HEK293 (cell line): Measurements from ENCODE around the gene PYDC2.

Source experiments
- CTCF ChIA-PET: fragments of 350-600 bp; formaldehyde crosslinking; extraction: SDS; loops from one replicate; lab custom pipeline; 2021; ENCODE audit warnings: antibody characterized with exemption; lab: Yijun Ruan, JAX
- POLR2A ChIA-PET: fragments of 300-600 bp; formaldehyde crosslinking; extraction: SDS; loops from one replicate; lab custom pipeline; 2020; ENCODE audit warnings: antibody characterized with exemption, inconsistent platforms; lab: Yijun Ruan, JAX
- H3K27ac ChIP-seq: fragments of 200-500 bp; sonication (Bioruptor generic); 2 replicates; pipeline ENCODE4 v1.5.1; 2014; ENCODE audit warnings: low read depth, low read length, control low read depth, inconsistent platforms; ENCODE audit errors: extremely low read depth
- H3K36me3 ChIP-seq, 2 experiments: fragments of 200-500 bp in 1 of 2; sonication (Bioruptor generic) in 1 of 2; 1 replicate in 1 of 2; 2 replicates in 1 of 2; pipeline ENCODE4 v1.5.1; 2014 to 2017; ENCODE audit warnings: inconsistent platforms in 2 of 2, low read length in 2 of 2; ENCODE audit not compliant: control insufficient read depth in 2 of 2, insufficient read depth in 1 of 2
- H3K4me1 ChIP-seq: fragments of 200-500 bp; sonication (Bioruptor generic); 2 replicates; pipeline ENCODE4 v1.5.1; 2014; ENCODE audit warnings: mild to moderate bottlenecking, low read length, inconsistent platforms; ENCODE audit not compliant: control insufficient read depth, insufficient read depth
- H3K4me3 ChIP-seq: 2 replicates; pipeline ENCODE4 v1.5.1; 2011; ENCODE audit warnings: low read depth, mild to moderate bottlenecking, control low read depth, low read length, moderate library complexity
- H3K9me3 ChIP-seq: fragments of 200-500 bp; sonication (Bioruptor generic); 2 replicates; pipeline ENCODE4 v1.5.1; 2014; ENCODE audit warnings: low read depth, low read length, inconsistent platforms; ENCODE audit not compliant: control insufficient read depth, insufficient read depth
- ZBTB20 ChIP-seq: fragments of 450-650 bp; formaldehyde crosslinking; IDR thresholded peaks from 2 replicates; pipeline ENCODE4 v1.5.1; 2016; ENCODE audit warnings: missing biosample characterization, missing genetic modification characterization
- ZNF157 ChIP-seq: fragments of 450-650 bp; formaldehyde crosslinking; IDR thresholded peaks from 2 replicates; pipeline ENCODE4 v1.5.1; 2016; ENCODE audit warnings: missing biosample characterization, missing genetic modification characterization
- ZNF16 ChIP-seq: fragments of 450-650 bp; formaldehyde crosslinking; IDR thresholded peaks from 2 replicates; pipeline ENCODE4 v1.5.1; 2016; ENCODE audit warnings: low read depth, missing biosample characterization, missing genetic modification characterization
- ZNF184 ChIP-seq: fragments of 450-650 bp; IDR thresholded peaks from 2 replicates; pipeline ENCODE4 v1.5.1; 2018; ENCODE audit warnings: missing biosample characterization, mild to moderate bottlenecking, missing genetic modification characterization
- ZNF571 ChIP-seq: fragments of 450-650 bp; formaldehyde crosslinking; IDR thresholded peaks from 2 replicates; pipeline ENCODE4 v1.5.0; 2017; ENCODE audit warnings: missing biosample characterization, missing genetic modification characterization
- ZNF654 ChIP-seq: fragments of 450-650 bp; formaldehyde crosslinking; IDR thresholded peaks from 2 replicates; pipeline ENCODE4 v1.5.1; 2016; ENCODE audit warnings: low read depth, missing biosample characterization, missing genetic modification characterization
- TF ChIP-seq, protein P1 (sequence below): fragments of 450-650 bp; formaldehyde crosslinking; IDR thresholded peaks from 2 replicates; pipeline ENCODE4 v1.5.1; 2016; ENCODE audit warnings: missing biosample characterization, missing genetic modification characterization, borderline replicate concordance
- TF ChIP-seq, protein P2 (sequence below): fragments of 450-650 bp; formaldehyde crosslinking; IDR thresholded peaks from 2 replicates; pipeline ENCODE4 v1.5.1; 2016; ENCODE audit warnings: missing biosample characterization, missing genetic modification characterization
- TF ChIP-seq, protein P3 (sequence below): fragments of 450-650 bp; formaldehyde crosslinking; IDR thresholded peaks from 2 replicates; pipeline ENCODE4 v1.5.1; 2016; ENCODE audit warnings: missing biosample characterization, missing genetic modification characterization
- TF ChIP-seq, protein P4 (sequence below): fragments of 450-650 bp; formaldehyde crosslinking; IDR thresholded peaks from 2 replicates; pipeline ENCODE4 v1.5.1; 2016; ENCODE audit warnings: missing biosample characterization, missing genetic modification characterization
- TF ChIP-seq, protein P5 (sequence below): fragments of 450-650 bp; formaldehyde crosslinking; conservative IDR thresholded peaks from 2 replicates; pipeline ENCODE4 v1.5.1; 2016; ENCODE audit warnings: low read depth, missing biosample characterization, missing genetic modification characterization
- TF ChIP-seq, protein P6 (sequence below): sonication (generic); formaldehyde crosslinking; IDR thresholded peaks from 2 replicates; pipeline ENCODE4 v1.8.1; 2022; ENCODE audit warnings: mild to moderate bottlenecking, moderate library complexity, missing genetic modification reagents

Gene PYDC2

DNA sequence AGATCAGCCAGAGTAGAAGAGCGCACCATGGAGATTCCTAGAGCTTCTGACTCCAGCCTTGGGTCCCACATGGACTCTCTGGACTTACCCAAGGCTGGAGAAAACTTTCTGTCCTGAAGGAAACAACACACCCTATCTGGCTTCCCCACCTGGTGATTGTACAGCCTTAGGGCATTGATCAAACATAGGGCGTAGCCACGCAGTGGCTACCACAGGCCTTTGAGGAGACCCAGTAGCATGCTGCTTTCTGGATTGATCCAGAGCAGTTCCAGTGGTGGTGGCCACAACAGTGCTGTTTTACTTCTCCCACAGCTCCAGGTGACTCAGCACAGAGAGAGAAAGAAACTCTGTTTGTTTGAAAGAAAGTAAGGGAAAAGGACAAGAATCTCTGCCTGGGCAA, 23.5 kb downstream of the PYDC2 start:
- no peaks in the 10 kb centered on the region for H3K36me3 ChIP-seq
- POLR2A ChIA-PET, result no interaction called here
- CTCF ChIA-PET, result no interaction called here
- TF ChIP-seq, protein P1, sequence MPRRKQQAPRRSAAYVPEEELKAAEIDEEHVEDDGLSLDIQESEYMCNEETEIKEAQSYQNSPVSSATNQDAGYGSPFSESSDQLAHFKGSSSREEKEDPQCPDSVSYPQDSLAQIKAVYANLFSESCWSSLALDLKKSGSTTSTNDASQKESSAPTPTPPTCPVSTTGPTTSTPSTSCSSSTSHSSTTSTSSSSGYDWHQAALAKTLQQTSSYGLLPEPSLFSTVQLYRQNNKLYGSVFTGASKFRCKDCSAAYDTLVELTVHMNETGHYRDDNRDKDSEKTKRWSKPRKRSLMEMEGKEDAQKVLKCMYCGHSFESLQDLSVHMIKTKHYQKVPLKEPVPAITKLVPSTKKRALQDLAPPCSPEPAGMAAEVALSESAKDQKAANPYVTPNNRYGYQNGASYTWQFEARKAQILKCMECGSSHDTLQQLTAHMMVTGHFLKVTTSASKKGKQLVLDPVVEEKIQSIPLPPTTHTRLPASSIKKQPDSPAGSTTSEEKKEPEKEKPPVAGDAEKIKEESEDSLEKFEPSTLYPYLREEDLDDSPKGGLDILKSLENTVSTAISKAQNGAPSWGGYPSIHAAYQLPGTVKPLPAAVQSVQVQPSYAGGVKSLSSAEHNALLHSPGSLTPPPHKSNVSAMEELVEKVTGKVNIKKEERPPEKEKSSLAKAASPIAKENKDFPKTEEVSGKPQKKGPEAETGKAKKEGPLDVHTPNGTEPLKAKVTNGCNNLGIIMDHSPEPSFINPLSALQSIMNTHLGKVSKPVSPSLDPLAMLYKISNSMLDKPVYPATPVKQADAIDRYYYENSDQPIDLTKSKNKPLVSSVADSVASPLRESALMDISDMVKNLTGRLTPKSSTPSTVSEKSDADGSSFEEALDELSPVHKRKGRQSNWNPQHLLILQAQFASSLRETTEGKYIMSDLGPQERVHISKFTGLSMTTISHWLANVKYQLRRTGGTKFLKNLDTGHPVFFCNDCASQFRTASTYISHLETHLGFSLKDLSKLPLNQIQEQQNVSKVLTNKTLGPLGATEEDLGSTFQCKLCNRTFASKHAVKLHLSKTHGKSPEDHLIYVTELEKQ, result no peak
- TF ChIP-seq ZNF184, result no peak
- TF ChIP-seq, protein P2, sequence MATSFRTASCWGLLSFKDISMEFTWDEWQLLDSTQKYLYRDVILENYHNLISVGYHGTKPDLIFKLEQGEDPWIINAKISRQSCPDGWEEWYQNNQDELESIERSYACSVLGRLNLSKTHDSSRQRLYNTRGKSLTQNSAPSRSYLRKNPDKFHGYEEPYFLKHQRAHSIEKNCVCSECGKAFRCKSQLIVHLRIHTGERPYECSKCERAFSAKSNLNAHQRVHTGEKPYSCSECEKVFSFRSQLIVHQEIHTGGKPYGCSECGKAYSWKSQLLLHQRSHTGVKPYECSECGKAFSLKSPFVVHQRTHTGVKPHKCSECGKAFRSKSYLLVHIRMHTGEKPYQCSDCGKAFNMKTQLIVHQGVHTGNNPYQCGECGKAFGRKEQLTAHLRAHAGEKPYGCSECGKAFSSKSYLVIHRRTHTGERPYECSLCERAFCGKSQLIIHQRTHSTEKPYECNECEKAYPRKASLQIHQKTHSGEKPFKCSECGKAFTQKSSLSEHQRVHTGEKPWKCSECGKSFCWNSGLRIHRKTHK (tag by site-specific recombination), result no peak
- TF ChIP-seq, protein P3, sequence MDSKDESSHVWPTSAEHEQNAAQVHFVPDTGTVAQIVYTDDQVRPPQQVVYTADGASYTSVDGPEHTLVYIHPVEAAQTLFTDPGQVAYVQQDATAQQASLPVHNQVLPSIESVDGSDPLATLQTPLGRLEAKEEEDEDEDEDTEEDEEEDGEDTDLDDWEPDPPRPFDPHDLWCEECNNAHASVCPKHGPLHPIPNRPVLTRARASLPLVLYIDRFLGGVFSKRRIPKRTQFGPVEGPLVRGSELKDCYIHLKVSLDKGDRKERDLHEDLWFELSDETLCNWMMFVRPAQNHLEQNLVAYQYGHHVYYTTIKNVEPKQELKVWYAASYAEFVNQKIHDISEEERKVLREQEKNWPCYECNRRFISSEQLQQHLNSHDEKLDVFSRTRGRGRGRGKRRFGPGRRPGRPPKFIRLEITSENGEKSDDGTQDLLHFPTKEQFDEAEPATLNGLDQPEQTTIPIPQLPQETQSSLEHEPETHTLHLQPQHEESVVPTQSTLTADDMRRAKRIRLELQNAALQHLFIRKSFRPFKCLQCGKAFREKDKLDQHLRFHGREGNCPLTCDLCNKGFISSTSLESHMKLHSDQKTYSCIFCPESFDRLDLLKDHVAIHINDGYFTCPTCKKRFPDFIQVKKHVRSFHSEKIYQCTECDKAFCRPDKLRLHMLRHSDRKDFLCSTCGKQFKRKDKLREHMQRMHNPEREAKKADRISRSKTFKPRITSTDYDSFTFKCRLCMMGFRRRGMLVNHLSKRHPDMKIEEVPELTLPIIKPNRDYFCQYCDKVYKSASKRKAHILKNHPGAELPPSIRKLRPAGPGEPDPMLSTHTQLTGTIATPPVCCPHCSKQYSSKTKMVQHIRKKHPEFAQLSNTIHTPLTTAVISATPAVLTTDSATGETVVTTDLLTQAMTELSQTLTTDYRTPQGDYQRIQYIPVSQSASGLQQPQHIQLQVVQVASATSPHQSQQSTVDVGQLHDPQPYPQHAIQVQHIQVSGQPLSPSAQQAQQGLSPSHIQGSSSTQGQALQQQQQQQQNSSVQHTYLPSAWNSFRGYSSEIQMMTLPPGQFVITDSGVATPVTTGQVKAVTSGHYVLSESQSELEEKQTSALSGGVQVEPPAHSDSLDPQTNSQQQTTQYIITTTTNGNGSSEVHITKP (tag by site-specific recombination), result no peak
- TF ChIP-seq ZNF571, result no peak
- no peak for TF ChIP-seq ZNF16
- no peak for TF ChIP-seq ZBTB20 (tag by site-specific recombination)
- no peak for TF ChIP-seq ZNF157
- TF ChIP-seq ZNF654 (tag by site-specific recombination), result no peak
- TF ChIP-seq, protein P4, sequence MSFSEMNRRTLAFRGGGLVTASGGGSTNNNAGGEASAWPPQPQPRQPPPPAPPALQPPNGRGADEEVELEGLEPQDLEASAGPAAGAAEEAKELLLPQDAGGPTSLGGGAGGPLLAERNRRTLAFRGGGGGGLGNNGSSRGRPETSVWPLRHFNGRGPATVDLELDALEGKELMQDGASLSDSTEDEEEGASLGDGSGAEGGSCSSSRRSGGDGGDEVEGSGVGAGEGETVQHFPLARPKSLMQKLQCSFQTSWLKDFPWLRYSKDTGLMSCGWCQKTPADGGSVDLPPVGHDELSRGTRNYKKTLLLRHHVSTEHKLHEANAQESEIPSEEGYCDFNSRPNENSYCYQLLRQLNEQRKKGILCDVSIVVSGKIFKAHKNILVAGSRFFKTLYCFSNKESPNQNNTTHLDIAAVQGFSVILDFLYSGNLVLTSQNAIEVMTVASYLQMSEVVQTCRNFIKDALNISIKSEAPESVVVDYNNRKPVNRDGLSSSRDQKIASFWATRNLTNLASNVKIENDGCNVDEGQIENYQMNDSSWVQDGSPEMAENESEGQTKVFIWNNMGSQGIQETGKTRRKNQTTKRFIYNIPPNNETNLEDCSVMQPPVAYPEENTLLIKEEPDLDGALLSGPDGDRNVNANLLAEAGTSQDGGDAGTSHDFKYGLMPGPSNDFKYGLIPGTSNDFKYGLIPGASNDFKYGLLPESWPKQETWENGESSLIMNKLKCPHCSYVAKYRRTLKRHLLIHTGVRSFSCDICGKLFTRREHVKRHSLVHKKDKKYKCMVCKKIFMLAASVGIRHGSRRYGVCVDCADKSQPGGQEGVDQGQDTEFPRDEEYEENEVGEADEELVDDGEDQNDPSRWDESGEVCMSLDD, result no peak
- TF ChIP-seq, protein P5, sequence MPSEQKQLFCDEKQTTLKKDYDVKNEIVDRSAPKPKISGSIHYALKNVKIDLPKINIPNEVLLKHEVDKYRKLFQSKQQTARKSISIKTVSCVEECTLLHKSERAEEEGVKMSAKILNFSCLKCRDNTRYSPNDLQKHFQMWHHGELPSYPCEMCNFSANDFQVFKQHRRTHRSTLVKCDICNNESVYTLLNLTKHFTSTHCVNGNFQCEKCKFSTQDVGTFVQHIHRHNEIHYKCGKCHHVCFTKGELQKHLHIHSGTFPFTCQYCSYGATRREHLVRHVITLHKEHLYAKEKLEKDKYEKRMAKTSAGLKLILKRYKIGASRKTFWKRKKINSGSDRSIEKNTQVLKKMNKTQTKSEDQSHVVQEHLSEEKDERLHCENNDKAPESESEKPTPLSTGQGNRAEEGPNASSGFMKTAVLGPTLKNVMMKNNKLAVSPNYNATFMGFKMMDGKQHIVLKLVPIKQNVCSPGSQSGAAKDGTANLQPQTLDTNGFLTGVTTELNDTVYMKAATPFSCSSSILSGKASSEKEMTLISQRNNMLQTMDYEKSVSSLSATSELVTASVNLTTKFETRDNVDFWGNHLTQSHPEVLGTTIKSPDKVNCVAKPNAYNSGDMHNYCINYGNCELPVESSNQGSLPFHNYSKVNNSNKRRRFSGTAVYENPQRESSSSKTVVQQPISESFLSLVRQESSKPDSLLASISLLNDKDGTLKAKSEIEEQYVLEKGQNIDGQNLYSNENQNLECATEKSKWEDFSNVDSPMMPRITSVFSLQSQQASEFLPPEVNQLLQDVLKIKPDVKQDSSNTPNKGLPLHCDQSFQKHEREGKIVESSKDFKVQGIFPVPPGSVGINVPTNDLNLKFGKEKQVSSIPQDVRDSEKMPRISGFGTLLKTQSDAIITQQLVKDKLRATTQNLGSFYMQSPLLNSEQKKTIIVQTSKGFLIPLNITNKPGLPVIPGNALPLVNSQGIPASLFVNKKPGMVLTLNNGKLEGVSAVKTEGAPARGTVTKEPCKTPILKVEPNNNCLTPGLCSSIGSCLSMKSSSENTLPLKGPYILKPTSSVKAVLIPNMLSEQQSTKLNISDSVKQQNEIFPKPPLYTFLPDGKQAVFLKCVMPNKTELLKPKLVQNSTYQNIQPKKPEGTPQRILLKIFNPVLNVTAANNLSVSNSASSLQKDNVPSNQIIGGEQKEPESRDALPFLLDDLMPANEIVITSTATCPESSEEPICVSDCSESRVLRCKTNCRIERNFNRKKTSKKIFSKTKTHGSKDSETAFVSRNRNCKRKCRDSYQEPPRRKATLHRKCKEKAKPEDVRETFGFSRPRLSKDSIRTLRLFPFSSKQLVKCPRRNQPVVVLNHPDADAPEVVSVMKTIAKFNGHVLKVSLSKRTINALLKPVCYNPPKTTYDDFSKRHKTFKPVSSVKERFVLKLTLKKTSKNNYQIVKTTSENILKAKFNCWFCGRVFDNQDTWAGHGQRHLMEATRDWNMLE, result no peak
- TF ChIP-seq, protein P6, sequence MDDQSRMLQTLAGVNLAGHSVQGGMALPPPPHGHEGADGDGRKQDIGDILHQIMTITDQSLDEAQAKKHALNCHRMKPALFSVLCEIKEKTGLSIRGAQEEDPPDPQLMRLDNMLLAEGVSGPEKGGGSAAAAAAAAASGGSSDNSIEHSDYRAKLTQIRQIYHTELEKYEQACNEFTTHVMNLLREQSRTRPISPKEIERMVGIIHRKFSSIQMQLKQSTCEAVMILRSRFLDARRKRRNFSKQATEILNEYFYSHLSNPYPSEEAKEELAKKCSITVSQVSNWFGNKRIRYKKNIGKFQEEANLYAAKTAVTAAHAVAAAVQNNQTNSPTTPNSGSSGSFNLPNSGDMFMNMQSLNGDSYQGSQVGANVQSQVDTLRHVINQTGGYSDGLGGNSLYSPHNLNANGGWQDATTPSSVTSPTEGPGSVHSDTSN (CRISPR knock-in tag), result no peak
- no peaks in the 10 kb centered on the region for H3K9me3 ChIP-seq
- no peak overlapping the region for H3K4me3 ChIP-seq
- no peak overlapping the region for H3K27ac ChIP-seq
- no peaks in the 10 kb centered on the region for H3K4me1 ChIP-seq
